Activated naive CD8-positive, alpha-beta T cell treated with anti-CD3 and anti-CD28 coated beads, Interleukin-2, amount 50 U/mL, for 16 hours (primary cell): Measurements from ENCODE around the gene CXCL16.

ENCODE experiments used
- DNase-seq: peaks from one replicate; pipeline ENCODE4 v3.0.0-alpha.2; 2020; ENCODE audit warnings: low read depth, low spot score

Gene CXCL16, protein sequence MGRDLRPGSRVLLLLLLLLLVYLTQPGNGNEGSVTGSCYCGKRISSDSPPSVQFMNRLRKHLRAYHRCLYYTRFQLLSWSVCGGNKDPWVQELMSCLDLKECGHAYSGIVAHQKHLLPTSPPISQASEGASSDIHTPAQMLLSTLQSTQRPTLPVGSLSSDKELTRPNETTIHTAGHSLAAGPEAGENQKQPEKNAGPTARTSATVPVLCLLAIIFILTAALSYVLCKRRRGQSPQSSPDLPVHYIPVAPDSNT

DNA sequence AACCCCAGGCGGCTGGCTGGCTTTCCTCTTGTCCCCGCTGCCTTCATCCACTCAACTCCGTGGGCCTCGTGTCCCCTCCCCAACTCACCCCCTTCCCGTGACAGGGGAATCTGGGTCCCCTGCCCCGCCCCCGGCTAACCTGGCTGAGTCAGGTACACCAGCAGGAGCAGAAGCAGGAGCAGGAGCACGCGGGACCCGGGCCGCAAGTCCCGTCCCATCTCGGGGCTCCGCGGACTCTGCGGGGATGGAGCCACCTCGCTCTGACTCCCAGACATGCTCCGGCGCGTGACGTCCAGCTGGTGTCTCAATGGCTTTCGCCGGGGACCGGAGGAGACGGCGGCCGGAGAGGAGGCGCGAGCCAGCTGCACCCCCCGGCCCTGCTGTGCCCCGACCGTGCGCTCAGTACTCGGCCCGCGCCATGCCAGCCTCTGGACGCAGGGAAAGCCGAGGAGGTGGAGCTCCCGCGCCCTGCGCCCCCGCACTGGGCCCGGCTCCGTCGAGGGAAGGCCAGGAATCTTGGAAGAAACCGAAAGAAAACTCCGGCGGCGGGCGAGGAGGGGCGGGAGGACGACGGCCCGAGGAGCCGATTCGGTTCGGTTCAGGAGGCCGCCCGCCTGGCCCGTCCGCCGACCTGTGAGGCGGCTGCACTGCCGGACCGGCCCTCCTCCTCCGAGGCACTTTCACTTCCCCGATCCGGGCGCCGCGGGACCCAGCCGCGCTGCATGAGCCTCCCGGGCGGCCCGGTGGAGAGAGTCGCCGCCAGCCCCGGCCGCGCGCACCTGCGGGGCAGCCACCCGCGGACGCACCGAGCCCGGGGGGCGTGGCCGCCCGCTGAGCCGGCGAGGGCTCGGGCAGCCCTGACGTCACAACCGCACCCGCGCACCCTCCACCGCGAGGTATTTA is at the start of gene CXCL16, which contains the start of gene ZMYND15:
Gene CXCL16 (minus strand): TSS at position 807 of the 903 bp plus-strand sequence. CDS start 589 bp downstream, at position 218.
Gene ZMYND15 (plus strand): TSS at position 712 of the 903 bp plus-strand sequence. CDS start 716 bp downstream, outside the sequence.
- DNase-seq = no peak

DNA sequence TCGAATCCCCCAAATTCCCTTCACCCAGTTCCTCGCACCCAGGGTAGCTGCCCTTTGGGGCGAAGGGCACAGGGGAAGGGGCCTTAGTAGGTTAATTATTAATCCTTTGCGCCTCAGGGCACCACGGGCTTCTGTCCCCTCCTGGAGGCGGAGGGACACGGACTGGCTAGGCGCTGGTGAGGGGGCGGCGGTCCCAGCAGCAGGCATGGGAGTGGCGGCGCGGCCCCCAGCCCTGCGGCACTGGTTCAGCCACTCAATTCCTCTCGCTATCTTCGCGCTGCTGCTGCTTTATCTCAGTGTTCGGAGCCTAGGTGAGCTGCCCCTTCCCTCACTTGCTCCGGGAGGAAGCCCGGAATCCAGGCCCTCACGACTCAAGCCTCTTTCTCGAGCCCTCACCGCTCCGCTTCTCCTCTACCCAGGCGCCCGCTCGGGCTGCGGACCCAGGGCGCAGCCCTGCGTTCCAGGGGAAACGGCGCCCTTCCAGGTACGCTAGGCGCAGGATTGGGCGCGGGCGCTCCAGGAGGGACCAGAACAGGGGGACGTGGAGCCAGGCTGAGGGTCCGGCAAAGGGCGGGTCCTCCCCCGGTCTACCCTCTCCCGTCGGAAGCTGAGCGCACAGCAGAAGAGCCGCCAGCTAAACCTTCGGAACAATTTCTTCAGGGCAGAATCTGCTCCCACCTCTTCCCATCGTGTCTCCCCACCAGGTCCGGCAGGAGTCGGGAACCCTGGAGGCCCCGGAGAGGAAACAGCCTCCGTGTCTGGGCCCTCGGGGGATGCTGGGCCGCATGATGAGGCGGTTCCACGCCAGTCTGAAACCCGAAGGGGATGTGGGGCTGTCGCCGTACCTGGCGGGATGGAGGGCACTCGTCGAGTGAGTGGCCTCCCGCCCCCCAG is 49.3 kb upstream of the CXCL16 start, which contains the start of gene GLTPD2:
Gene GLTPD2 (plus strand): TSS at position 158 of the 894 bp plus-strand sequence. CDS start 48 bp downstream, at position 206.
- DNase-seq = no peak

DNA sequence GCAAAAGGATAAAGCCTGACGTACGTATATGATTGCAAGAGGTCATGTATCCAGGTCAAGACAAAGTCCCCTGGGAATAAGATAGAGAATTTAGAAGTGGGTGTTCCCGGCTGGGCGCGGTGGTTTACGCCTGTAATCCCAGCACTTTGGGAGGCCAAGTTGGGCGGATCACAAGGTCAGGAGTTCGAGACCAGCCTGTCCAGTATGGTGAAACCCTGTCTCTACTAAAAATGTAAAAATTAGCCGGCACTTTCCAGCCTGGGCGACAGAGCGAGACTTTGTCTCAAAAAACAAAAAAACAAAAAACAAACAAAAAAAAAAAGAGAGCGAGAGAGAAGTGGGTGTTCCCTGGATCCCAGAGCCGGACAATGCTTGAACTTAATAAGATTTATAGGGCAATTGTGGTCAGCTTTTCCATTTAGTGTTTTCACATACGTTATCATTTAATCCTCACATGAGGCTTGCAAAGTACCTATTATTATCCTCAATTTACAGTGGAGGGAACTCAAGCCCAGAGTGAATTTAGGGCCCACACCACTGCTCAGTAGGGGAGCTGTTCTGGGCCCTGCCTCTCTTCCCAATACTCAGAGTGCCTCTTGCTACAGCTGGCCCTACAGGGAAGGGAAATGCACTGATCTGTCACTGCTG is 48.6 kb upstream of the CXCL16 start:
- DNase-seq = no peak

DNA sequence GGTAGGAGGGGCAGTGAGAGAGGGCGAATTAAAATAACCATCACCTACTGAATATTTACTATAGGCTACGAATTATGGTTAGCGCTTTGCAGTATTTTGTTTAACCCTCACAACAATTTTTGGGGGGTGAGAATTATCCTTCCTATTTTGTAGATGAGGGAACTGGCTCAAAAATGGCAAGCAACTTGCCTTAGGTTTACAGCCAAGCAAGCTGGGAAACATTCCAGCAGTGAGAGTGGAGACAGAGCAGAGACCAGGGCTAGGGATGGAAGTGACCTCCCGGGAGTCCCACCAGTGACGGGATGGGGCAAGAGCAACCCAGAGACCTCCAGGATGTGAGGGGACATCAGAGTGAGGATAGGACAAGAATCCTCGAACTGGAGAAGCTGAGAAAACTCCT is 46.8 kb upstream of the CXCL16 start:
- no peak for DNase-seq

DNA sequence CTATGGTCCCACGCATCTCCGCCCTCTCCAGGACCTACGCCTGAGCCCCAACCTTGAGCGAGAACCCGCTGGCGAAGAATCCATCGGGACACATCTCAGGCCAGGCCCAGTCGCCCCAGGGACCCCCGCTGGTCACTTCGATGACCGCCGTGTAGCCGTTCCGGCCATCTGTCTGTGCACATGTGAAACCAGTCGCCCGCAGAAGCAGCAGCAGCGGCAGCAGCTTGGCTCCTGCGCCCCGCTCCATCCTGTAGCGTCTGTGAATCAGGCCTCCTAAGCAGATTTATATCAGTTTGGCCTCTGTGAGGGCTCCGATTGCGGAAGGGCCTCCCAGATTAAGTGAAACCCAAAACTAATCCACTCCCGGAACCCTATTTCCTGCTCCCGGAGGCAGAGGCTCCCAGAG is 46.4 kb upstream of the CXCL16 start, which contains the start of gene VMO1:
Gene VMO1 (minus strand): TSS at position 259 of the 406 bp plus-strand sequence. CDS start 12 bp downstream, at position 247.
- DNase-seq = no peak

DNA sequence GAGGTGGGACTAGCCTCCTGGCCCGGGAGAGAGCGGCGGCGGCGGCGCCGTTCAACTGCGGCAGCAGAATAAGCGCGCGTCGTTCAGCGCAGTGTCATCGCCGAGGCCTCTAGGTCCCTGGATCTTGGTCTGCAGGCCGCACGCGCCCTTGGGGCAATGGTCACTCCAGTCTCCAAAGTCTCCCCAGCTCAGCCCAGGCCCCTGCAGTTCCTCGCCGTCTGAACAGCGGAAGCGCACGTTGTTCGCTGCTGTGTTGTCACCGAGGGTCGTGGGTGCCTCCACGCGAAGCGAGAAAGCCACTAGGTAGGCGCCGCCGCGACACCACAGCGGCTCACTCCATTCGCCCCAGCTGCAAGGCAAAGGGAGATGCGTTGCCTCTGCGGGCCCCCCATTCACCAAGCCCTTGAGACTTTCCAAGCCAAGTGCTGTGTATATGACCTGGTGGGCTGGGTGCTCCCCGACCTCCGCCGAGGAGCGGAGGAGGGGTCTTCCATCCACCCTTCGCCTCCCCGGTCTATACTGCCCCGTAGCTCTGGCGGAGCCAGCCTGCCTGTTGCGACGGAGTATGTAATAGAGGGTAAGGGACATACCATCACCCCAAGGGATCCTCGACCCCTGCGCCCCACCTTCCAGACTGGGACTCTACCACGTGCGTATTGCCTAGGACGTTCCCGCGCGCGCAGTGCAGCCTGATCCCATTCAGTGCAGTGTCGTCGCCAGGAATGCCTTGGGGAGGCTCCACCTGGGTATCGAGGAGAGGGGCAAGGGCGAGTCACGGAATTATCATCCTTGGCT is 45.8 kb upstream of the CXCL16 start:
- DNase-seq = no peak

DNA sequence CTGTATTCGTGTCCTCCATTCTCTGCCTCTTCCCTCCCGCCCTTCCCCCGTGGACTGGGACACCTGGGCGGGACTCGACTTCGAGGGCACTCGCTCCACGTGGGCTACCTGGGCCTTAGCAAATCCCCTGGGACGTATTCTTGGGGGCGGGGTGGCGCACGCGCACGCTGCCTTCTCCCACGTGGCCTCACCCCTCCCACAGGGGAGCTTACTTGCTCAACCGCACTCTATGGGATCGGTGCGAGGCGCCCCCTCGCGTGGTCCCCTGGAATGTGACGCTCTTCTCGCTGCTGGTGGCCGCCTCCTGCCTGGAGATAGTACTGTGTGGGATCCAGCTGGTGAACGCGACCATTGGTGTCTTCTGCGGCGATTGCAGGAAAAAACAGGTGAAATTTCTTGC is 42.9 kb upstream of the CXCL16 start:
- no peak for DNase-seq

DNA sequence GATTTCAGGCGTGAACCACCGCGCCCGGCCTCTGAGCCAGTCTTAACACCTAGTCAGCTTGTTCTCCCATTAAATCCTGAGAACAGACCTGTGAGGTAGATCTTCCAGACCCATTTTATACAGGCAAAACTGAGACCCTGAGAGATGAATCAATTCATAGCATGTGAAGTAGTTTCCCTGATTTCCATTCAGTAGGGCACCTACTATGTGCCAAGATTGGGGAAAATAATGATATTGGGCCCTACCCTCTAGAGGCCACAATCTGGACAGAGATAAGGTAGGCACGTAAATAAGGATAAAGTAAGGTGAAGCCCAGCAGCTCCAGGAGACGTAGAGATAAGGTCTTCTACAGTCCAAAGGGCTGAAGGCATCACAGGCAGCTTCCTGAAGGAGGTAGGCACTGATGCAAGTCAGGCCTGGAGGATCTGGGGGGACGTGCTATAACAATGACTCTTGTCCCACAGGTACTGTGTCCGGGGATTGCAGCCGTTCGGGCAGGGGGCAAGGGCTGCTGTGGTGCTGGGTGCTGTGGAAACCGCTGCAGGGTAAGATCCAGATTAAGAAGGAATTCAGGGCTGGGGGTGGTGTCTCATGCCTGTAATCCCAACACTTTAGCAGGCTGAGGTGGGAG is 40.7 kb upstream of the CXCL16 start:
- DNase-seq = no peak

DNA sequence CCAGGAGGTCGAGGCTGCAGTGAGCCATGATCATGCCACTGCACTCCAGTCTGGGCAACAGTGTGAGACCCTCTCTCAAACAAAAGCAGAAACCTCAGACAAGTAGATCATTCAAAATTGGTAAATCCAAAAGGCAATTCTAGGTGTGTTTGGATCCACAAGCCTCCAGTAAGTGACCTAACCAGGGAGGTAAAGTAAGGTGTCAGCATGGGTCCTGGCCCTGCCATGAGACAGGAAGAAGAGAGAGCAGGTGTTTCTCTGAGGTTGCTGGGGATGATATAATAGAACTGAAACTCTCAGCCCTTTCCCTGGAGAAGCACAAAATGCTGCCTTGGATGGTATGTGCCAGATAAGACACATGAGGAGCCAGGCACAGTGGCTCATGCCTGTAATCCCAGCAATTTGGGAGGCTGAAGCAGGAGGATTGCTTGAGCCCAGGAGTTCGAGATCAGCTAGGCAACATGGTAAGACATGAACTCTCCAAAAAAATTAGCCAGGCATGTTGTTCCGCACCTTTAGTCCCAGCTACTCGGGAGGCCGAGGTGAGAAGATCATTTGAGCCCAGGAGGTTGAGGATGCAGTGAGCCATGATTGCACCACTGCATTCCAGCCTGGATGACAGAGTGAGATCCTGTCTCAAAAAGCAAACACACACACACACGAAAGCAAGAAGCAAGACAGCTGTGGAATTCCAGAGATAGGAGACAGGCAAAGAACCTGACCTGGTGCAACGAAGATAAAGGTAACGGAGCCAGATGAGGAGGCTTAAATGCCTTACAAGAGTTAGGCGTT is 38.4 kb upstream of the CXCL16 start:
- no peak for DNase-seq

DNA sequence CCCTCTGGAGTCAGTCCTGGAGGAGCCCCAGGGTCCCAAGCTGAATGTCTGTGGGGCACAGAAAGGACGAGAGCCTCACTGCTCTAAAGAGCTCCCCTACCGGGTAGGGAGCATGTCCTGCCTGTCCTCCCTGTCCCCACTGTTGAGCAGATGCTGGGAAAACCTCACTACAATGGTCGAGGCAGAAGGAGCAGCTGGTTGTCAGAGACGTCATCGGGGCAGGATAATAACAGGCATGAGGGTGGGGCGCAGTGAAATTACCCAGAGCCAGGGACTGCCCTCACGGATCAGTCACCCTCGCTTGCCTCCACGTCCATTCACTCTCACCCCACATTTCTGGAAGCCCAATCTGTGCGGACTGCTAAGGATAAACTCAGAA is 32.5 kb upstream of the CXCL16 start:
- DNase-seq = no peak

DNA sequence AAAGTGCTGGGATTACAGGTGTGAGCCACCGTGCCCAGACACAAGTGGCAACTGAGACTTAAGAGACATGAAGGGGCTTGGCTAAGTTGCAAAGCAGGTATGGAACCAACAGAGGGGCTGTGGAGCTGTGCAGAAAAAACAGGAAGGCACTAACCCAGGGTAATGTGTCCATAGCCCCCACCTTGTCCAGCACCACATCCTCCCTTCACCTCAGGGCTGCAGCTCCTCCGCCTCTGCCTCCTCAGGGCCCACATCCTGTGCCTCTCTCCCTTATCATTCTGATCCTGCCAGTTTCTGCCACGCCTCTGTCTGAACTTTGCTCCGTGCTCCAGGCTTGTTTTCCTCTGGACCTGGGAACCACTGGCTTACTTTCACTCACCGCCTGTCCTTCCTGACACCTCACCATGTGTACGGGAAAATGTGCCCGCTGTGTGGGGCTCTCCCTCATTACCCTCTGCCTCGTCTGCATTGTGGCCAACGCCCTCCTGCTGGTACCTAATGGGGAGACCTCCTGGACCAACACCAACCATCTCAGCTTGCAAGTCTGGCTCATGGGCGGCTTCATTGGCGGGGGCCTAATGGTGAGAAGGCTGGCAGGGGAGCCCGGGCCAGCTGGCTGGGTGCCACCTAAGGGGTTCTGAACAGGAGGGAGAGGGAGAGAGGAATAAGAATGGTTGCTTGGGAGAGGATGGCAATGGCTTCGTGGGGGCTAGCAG is 31.9 kb upstream of the CXCL16 start, which contains the start of gene TM4SF5:
Gene TM4SF5 (plus strand): TSS at position 368 of the 716 bp plus-strand sequence. CDS start 37 bp downstream, at position 405.
- DNase-seq = no peak

DNA sequence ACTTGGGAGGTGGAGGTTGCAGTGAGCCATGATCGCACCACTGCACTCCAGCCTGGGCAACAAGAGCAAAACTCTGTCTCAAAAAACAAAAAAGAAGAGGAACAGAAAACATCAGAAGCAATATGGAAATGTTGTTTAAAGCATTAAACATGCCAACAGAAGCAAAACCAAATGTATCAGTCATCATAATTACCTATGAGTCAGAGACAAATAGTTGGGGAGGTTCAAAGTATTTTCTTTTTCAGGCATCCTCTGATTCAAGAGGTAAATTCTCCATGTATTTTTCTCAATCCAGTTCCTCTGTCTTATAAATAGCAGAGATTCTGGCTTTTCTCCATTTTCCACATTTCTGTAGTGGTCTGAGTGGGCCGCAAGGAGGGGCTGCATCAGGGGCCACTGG is 29.9 kb upstream of the CXCL16 start:
- no peak for DNase-seq

DNA sequence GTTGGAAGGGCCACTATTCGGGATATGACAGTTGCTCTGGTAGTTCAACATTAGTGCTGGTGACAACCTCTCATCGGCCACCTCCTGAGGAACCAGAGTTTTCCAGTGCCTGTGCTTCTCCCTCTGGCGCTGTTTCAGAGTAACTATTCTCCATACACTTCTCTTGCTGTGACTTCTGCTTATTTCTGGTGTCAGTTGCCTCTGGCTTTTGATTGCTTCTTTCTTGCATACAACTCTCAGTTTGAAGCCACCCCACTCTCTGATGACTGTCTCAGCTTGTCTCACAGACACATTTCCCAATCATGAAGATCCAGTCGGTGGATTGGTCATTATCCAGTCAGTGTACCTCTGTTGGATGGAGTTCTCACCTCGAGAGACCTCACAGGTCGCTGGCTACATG is 28.6 kb upstream of the CXCL16 start:
- no peak for DNase-seq

DNA sequence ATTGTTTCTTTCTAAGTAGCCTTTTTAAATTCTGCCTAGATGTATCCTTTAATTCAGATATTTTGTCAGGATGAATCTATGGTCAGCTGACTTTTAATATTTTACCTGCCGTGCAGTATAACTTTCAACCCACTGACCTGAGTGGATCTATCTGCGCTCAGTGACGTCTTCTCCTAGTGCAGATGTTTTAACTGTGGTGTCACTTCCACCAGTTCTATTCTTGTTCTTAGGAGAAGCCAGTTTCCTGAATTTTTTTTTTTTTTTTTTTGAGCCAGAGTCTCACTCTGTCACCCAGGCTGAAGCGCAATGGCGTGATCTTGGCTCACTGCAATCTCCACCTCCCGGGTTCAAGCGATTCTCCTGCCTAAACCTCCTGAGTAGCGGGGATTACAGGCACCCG is 27.0 kb upstream of the CXCL16 start:
- no peak for DNase-seq

DNA sequence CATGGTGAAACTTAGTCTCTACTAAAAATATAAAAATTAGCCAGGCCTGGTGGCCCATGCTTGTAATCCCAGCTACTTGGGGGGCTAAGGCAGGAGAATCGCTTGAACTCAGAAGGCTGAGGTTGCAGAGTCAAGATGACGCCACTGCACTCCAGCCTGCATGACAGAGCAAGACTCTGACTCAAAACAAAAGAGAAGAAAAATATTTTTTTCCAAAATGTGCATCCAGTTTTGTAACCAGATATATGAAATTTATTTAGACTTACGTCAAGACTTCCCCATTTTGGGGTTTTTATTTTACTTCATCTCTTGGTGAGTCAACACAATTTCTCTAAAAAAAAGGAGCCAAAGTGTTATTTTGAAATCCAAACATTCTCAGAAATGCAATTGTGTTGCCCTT is 26.5 kb upstream of the CXCL16 start:
- no peak for DNase-seq

DNA sequence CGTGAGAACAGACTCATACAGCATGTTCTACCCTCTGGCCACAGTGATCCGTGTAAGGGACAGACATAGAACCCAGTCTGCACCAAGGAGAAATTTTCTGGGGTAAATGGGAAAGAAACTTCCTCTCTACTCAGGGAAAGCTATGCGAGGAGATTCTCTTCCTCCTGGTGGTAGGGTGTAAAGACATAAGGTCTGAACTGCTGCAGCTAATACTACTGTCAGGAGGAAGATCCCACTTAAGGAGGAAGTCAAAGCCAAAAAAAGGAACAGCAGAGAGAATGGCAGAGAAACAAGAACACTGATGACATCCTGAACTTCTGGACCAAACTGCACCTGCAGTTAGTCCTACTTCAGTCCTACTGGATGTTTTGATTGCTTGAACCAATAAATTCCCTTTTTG is 24.9 kb upstream of the CXCL16 start:
- no peak for DNase-seq

DNA sequence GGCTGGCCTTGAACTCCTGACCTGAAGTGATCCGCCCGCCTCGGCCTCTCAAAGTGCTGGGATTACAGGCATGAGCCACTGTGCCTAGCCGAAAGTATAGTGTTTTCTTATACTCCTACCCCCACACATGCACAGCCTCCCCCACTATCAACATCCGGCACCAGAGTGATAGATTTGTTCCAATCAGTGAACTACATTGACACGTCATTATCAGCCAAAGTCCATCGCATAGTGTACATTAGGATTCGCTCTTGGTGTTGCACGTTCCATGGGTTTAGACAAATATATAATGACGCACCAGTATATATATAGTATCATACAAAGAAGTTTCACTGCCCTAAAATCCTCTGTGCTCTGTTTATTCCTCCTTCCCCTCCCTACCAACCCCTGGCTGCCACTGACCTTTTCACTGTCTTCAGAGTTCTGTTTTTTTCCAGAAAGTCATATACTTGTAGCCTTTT is 20.1 kb upstream of the CXCL16 start:
- DNase-seq = no peak

DNA sequence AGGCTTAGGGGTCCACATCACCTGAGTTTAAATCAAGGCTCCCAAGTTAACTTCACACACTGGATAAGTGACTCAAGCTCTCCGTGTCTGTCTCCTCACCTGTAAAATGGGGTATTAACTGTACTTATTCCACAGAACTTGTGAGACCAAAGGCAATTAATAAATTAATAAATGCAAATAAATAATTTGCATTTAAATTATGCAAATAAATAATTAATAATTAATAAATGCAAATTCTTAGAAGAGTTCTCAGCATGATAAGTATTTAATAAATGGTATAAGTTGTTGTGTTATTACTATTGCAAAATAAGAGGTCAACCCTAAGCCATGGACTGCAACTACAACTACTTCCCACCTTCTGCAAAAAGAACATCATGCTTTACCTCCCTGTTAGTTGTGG is 13.7 kb upstream of the CXCL16 start:
- no peak for DNase-seq
